Measurements from ENCODE around the gene HSPA9. TPM values are rescaled to one million over a fixed set of nuclear protein-coding genes. Genes with fewer than 3 reads are reported as not detected.

Gene HSPA9
- total and polyA plus RNA-seq, 8 donors, result 33.9 to 177 (median 82.7) TPM

- Histone ChIP-seq H3K36me3 (no peaks in the 10 kb centered on the region), H3K9me3 (no peaks in the 10 kb centered on the region), H3K4me3 (no peak overlapping the region), H3K27ac (no peak overlapping the region), H3K27me3 (no peaks in the 10 kb centered on the region), H3K4me1 (no peaks in the 10 kb centered on the region)
- TF ChIP-seq CTCF (IDR thresholded peaks at IDR 0.05), result no peak
- FAIRE-seq, result no peak
- no peak for ATAC-seq
- 84 to 90% methylated on average over 3 of the region's 3 CpGs for WGBS, 2 donors
- intact Hi-C loops (cut with DNase I), result no loop called here
- DNase-seq, result no peak
Observed at GRCh38 chr5:138615461-138615860, 40.3 kb upstream of the HSPA9 start.

- intact Hi-C loops (cut with DNase I), result no loop called here
- DNase-seq, result no peak
- Histone ChIP-seq H3K27me3 (no peaks in the 10 kb centered on the region), H3K36me3 (no peaks in the 10 kb centered on the region), H3K9me3 (no peaks in the 10 kb centered on the region), H3K4me3 (peak overlapping the region in 1 of 4 donors; percentile 20), H3K27ac (no peak overlapping the region), H3K4me1 (no peaks in the 10 kb centered on the region)
- peak in 2 of 4 donors; percentile 23 to 24 for ATAC-seq
- no peak for TF ChIP-seq CTCF (IDR thresholded peaks at IDR 0.05)
- FAIRE-seq, result no peak
- 37 to 44% methylated on average over 5 of the region's 5 CpGs for WGBS, 2 donors
Observed at GRCh38 chr5:138611678-138612218, 36.5 kb upstream of the HSPA9 start.

GRCh38 chr5:138610918-138611677 lies 35.9 kb upstream of the HSPA9 start:
- DNase-seq, result no peak

GRCh38 chr5:138610415-138610917 lies 35.3 kb upstream of the HSPA9 start:
- TF ChIP-seq CTCF (IDR thresholded peaks at IDR 0.05), result no peak
- no peaks in the 10 kb centered on the region for H3K36me3 ChIP-seq
- no peak overlapping the region for H3K4me3 ChIP-seq
- H3K4me1 ChIP-seq, result no peaks in the 10 kb centered on the region
- no peaks in the 10 kb centered on the region for H3K9me3 ChIP-seq
- DNase-seq, result no peak
- no peak overlapping the region for H3K27ac ChIP-seq
- peak in 2 of 4 donors; percentile 24 to 46 for ATAC-seq
- no peak for FAIRE-seq
- intact Hi-C loops (cut with DNase I), result no loop called here
- no peaks in the 10 kb centered on the region for H3K27me3 ChIP-seq
- WGBS, 2 donors, result 66% methylated on average over 10 of the region's 10 CpGs

More at GRCh38 chr5:138610918-138611677, 35.9 kb upstream of the HSPA9 start:
- 43% methylated on average over 13 to 16 of the region's 16 CpGs for WGBS, 2 donors
- H3K36me3 ChIP-seq, result no peaks in the 10 kb centered on the region
- TF ChIP-seq CTCF (IDR thresholded peaks at IDR 0.05), result no peak
- FAIRE-seq (no peak), ATAC-seq (peak in 3 of 4 donors; percentile 23 to 52 (median 40))
- H3K27ac ChIP-seq, result no peak overlapping the region
- no peaks in the 10 kb centered on the region for H3K9me3 ChIP-seq
- no peaks in the 10 kb centered on the region for H3K4me1 ChIP-seq
- H3K27me3 ChIP-seq, result no peaks in the 10 kb centered on the region
- peak overlapping the region in 1 of 4 donors; percentile 20 for H3K4me3 ChIP-seq
- intact Hi-C loops (cut with DNase I), result no loop called here

Measured in pancreas (tissue), 10 donors.